NCI-H510A (cell line): ENCODE measurements around the gene SH3RF1.

Experiments
- DNase-seq: peaks from one replicate; lab custom pipeline; 2025; lab: John Stamatoyannopoulos, UW

SH3RF1 gene

DNA sequence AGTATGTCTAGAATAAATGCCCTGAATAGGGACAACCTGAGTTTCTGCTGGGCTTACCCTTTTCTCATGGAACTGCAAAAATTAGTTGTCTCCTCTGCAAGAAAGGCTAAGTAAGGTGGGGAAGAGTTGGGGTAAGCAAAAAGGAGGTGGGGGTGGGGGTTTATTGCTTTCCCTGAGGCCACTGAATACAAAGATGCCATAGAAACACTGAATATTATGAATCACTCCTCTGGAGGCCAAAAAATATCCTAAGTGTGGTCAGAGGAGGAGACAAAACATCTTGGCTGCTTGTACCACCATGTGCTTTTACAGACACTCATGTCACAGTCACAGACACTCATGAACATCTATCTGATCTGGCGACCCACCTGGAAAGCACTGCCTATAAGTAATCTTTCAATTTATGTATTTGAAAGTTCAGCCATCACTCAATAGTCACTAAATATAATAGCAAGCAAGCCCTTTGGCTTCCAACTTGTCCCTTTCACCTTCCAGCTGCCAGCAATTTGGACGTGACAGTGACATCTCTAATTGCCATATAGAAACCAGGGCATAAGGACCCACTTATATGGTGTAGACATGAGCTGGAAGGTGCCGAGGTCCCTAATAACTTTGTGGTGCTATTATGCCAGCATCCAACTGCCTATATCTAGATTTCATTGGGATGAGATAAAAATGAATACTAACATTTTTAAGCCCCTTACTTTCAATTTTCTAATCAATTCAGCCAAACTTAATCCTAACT is 138.0 kb downstream of the SH3RF1 start:
- no peak for DNase-seq

DNA sequence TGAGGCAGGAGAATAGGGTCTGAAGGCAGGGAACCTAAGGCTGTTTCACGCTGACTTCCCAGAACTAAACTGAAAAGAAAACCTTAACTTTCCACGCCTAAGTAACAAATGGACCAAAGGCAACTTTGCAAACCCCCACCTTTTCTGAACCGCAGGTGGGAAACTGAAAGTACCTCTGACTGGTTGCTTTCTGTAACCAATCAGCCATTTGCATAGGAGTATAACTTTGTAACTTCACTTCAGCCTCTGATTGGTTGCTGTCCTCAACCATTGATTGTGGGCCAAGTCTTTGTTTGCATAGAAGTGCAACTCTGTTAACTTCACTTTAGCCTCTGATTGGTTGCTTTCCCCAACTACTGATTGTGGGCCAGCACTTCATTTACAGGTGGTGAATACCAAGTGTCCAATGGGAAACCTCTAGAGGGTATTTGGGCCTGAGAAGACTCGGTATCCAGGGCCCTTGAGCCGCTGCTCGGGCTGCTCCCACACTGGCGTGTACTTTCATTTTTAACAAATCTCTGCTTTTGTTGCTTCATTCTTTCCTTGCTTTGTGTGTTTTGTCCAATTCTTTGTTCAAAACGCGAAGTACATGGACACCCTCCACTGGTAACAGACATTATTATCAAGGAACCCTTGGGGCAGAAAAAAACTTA is 139.1 kb downstream of the SH3RF1 start:
- DNase-seq: no peak

DNA sequence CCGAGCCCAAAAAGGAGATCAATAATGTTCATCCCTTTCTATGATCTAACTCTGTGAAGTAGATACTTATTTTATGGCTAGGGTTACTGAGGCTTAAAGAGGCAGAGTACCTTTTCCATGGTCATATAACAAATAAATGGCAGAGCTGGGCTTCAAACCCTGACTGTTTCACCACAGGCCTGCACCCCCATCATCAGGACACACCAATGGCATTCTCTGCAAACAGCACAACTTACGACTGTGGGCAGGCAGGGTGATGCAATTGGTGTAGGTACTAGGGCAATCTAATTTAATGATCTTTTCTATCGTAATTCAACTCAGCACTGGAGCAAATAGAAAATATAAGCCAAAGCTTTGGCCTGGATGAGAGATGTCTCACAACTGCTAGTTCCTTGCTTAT is 141.9 kb downstream of the SH3RF1 start:
- DNase-seq: no peak

DNA sequence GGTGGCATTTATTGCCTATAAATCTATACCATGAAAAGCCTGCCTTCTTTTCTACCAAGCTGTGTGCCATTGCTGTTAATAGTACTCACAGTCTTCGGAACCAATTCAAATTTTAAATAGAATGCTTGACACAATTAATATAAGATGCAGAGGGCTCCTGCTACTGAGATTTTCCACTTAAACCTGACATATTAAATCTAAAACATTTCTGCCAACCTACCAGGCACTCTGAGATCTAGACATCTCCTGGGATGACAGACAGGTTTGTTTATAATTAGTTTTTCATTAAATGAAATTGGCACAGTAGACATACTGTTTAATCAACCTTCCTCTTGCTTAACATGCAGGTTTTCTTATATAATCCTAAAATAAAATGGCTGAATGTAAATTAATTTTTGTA is 143.4 kb downstream of the SH3RF1 start:
- no peak for DNase-seq

DNA sequence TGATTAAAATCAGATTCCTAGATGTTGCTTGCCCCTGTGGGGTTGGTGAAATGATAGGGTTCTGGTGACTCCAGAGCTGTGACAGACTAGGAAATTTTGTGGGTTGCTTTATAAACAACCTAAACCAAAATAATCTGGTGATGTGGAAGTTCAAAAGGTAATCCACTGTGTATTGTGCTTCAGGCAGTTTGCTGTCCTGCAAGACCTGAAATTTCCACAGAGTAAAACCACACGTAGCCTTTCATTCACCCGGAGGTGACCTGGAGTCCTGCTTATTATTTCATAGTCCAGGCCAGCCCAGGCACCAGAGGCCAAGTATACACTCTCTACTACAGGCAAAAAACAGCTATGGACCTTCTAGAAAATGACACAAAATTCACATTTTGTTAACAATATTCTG is 146.1 kb downstream of the SH3RF1 start:
- DNase-seq: no peak

DNA sequence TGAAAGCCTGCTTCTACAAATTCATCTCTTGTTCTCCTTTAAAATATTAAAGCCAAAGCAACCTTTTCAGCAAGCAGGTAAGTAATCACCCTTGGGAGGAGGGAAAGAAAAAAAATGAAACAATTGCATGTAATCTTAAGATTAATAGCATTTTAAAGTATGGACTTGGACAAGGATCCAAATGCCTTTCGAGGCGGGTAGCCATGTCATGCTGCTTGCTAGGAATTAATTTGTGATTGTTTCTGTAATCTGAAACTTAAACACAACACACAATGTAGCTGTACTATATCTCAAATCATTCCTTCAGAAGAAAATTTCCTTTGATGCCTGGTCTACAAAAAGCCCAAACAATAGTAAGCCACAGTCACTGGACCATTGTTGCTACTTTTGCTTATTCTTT is 148.3 kb downstream of the SH3RF1 start:
- no peak for DNase-seq

DNA sequence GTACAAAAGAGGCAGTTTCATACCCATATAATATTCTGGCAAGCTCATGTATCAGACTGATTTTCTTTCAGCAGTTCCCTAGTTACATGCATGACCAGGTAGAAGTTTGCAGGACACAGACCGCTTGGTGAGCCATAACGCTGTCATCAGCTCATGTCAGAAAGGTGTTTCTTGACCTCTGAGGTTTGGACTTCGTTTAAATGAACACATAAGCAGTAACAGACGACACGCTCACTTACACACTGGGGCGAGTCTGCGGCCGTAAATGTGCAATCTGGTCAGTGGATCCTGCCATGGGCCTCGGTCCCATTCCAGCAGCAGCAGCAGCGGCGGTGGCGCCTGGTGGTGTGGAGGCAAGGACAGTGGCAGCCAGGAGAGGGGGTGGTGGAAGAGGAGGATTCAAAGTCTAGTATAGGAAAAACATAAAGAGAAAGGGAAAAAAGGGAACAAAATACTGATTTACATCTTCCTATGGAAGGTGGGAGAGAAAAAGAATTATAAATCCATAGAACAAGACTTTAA is 148.8 kb downstream of the SH3RF1 start:
- no peak for DNase-seq

DNA sequence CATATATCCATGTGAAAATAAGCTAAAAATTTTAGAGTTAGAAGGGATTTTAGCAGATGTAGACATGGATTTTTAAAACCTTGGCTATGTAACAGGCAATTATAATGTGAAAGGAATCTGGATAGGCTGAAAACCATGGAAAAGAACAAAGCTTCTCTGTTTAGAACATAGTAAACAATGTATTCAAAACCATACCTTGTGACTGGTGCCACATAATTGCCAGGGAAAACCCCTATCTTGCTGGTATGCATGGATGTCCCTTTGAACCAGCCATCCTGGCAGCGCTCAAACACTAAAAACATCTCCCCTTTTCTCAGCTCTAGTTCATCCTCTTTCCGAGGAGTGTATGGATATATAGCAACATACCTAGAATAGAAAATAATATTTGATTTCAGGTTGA is 150.1 kb downstream of the SH3RF1 start:
- no peak for DNase-seq

DNA sequence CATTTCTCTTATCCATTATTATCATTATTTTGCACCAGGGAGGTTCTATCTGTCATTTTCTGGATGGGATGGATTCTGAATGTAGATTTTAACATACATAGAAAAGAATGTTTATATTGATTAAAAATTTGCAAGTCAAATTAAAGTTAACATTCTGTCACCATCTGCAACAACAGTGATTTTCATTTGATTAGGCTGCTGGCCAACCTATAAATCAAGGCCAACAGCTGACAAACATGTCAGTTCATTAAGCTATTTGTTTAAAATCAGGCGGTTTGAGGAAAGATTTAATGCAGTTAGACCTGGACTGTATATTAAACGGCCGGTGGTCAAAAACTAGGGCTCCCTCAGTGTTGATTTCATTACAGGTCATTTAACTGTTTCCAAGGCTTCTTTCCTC is 151.2 kb downstream of the SH3RF1 start:
- no peak for DNase-seq

DNA sequence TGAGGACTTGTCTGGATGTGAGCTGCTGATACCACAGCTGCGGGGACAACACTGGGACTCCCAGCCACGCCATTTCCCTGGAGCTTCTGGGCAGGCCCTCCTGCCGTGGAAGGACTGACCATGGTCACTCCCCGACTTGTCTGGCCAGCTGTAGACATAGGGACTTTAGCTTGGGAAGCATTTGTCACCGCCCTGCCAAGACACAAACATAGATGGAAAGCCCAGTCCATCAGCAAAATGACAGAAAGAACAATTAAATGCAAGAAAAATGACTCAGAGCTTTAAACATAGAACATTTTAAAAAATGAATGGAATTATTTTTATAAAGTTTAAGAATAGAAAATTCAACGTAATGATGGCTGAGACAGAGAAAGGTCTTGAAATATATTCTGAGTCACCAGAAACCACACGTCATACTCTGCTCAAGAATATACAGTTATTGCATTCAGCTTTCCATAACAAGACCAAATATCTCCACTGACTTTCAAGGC is 153.1 kb downstream of the SH3RF1 start:
- no peak for DNase-seq

DNA sequence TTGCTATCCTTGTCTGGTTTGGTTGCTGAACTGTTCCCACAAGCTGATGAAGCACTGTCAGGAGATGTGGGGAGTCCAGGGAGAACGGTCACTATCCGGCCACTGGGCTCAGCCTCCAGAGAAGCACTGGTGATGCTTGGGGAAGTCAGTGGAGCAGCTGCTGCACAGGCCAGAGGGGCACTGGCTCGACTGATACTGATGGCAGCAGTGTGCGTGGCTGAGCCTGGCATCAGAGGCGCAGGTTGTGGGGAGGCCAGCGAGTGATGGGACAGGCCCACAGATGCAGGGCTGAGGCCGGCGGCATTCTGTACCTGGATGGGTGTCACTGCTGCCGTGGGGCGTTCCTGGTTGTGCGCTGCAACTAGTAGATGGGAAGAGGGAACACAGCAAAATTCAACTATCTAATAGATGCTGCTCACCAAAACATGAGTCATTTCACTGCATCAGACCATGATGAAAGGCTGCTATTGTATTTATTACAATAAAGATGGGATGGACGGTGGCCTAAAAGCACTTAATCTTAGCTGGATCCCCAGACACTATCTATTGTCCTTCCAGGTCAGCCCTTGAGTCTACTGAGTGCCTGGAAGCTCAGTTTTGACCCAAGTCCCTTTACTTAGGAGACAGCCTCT is 154.4 kb downstream of the SH3RF1 start:
- no peak for DNase-seq

DNA sequence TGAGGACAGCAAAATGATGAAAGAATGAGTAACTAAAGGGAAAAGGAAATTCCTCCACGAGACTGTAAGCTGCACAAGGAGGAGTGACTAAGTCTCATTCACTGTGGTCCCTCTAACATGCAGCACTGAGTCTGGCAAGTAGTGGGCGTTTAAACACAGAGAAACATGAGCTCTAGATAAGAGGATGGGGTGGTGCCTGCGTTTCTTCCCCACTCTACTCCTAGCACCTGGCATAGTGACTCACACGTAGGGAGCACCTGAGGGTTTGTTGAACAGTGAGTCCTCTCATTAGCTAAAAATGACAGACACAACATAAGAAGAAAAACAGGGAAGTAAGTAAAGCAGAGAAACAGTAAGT is 154.9 kb downstream of the SH3RF1 start:
- DNase-seq: peak; percentile 58

DNA sequence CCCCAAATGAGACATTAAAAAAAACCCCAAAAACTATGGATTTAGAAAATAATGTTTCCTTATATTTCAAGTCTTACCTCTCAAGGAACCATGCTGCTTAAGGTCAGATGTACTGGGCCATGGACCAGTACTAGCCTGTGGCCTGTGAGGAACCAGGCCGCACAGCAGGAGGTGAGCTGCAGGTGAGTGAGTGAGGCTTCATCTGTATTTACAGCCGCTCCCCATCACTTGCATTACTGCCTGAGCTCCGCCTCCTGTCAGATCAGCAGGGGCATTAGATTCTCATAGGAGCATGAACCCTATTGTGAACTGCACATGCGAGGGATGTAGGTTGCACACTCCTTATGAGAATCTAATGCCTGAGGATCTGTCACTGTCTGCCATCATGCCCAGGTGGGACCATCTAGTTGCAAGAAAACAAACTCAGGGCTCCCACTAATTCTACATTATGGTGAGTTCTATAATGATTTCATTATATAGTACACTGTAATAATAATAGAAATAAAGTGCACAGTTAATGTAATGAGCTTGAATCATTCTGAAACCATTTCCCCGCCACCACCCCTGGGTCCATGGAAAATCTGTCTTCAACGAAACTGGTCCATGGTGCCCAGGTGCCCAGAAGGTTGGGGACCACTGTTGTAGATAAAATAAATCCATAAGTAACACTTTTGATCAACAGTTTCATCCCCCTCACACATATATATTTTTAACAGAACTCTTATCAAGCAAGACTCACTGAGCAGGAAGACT is 155.4 kb downstream of the SH3RF1 start:
- no peak for DNase-seq

DNA sequence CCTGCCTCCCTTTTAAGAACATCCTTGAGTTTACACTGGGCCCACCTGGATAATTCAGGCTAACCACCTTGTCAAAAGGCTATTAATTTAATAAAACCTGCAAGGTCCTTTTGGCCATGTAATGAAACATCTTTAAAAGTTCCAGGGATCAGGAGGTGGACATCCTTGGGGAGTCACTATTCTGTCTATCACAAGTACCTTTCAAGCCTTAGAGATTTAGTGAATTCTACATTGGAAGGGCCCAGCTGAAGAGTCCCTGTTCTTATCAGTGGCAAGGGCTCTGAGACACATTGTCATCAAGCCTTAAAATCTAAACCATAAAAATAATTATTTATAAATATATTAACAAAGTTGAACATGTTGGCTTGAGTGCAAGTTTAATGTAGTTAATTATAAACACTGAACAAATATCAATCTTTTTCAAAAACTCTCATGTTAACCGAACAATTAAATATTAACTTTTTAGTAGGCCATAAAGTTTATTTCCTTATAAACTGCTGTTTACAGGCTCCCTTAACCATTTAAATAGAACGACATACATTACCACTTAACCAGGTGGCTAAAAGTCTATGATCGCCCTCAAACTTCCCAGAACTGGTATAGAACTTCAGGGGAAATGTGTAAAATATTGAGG is 156.3 kb downstream of the SH3RF1 start:
- no peak for DNase-seq

DNA sequence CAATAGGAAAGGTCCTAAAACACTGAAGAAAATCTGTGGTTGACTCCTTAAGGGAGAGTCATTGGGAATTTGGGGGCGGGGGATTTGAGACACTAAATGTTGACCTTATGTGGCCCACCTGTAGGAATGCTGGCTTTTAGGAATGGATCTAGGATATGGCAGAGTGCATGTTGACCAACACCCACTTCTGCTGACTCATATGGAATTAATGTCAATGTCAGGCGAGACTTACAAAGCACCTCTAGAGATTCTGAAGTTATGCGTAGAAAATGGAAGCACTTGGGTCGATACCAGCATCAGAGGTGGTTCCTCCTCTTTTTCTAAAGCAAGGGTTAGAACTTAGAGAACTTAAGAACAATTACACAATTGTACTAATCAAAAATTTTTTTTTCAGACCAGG is 160.1 kb downstream of the SH3RF1 start:
- no peak for DNase-seq

DNA sequence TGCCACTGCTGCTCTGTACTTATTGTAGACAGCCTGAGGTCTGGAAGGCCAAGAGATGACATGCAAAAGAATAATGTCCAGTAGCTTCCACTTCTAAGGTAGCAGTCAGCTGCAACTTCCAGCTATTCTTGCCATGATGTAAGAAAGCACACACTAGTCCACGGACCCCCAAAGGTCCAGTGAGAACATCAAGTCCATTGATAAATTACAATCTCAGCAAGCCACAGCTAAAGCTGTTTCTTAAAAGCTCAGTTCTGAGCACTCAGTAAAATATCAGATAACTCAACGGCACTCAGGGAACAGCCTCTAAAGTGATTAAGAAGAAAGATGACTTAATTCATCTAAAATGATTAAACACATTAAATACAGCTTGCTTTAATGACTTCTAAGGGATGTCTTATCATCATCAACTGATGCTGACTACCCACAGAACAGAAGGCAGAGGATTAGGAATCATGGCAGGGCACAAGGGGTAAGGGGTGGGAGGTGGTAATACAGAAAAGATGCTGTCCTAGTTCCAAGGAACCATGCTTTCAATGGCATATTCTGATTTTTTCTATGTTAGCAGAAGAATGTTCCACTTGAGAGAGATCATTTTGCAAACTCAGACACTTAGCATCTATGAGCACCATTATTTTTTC is 161.6 kb downstream of the SH3RF1 start:
- DNase-seq: no peak

DNA sequence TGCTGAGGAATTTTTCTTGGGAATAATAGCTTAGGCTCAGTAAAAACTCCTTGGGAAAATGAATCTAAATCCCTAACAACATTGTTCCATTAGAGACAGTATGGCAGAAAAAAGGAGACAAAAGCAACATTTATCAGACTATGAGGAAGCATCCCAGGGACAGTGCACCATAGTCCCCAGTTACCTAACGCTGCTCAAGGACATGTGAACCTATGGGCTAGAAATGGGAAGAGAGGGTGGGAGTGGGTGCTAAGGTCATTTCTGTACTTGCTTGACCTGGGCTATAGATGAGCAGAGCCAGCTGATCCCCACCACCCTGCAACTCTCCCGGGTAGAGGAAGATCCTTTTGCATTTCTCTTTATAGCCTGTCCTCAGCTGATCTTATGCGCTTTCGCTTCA is 162.5 kb downstream of the SH3RF1 start:
- DNase-seq: no peak

DNA sequence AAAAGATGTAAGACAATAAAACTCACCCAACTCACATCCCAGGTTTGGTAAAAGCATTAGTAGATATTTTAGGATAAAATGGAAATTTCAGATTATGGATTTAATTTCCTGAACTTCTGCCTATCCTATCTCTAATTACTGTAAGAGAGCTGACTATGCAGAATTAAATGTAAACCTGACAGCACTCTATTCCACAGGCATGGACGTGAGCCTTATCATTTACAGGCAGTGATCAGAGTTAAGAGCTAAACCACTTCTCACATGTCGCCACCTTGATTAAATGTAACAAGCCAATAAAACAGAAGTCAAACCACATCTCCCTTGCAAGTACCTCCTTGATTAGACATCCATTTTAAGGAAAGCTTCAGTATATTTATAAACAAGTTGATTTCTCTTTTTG is 163.2 kb downstream of the SH3RF1 start:
- no peak for DNase-seq

DNA sequence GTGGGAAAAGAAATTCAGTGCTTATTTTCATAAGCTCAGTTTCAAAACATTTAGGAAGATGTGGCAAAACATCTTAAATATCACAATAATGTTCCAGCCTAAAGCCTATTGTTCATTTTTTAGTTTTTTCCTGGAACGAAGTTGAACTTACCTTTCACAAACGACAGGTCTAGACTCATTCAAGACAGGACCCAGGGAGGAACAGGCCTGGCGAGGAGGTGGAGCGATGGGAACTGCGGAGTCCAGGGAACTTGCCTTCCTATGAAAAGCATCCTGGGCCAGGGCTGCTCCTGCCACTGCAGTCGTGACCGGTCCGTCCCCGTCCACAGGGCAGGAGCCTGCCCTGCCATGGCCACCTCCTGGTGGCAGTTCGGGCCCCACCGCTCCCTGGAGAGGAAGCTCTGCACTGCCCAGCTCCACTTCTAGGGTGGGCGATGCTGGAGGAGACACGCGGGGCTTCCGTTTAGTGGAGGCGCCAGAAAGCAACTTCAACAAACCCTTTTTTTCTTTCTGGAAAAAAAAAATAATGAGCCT is 164.0 kb downstream of the SH3RF1 start:
- no peak for DNase-seq

DNA sequence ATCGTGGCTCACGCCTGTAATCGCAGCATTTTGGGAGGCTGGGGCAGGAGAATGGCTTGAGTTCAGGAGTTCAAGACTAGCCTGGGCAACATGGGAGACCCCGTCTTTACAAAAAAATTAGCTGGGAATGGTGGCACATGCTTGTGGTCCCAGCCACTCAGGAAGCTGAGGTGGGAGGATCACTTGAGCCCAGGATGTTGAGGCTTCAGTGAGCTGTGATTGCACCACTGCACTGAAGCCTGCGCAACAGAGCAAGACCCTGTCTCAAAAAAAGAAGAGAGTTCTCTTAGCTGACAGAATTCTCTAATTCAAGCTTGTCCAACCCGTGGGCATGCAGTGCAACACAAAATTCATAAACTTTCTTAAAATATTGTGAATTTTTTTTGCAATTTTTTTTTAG is 165.1 kb downstream of the SH3RF1 start:
- no peak for DNase-seq

DNA sequence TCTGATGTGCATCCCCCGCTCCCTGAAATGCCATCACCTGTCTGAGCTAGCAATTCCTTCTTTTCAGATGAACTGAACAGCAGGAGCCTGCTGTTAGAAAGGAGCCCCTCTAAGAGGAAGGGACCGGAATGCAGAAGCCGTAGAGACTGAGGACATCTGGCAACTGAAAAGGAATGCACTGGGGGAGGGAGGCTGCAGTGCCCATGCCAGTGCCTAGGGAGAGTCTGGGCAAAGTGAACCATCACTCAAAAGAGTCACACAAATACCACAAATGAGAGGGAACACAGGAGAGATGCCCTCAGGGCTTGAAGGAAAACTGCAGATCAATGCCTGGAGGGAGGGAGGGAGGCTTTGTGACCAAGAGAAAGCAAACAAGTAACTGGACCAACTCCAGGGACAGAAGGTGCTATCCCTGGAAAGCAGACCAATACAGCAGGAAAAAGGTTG is 166.8 kb downstream of the SH3RF1 start:
- DNase-seq: no peak
